SKM-1 (cell line): ENCODE measurements around the gene IL11RA.

Source experiments
- DNase-seq: peaks from one replicate; lab custom pipeline; 2025; ENCODE audit not compliant: unreplicated experiment; lab: John Stamatoyannopoulos, UW

IL11RA gene

DNA sequence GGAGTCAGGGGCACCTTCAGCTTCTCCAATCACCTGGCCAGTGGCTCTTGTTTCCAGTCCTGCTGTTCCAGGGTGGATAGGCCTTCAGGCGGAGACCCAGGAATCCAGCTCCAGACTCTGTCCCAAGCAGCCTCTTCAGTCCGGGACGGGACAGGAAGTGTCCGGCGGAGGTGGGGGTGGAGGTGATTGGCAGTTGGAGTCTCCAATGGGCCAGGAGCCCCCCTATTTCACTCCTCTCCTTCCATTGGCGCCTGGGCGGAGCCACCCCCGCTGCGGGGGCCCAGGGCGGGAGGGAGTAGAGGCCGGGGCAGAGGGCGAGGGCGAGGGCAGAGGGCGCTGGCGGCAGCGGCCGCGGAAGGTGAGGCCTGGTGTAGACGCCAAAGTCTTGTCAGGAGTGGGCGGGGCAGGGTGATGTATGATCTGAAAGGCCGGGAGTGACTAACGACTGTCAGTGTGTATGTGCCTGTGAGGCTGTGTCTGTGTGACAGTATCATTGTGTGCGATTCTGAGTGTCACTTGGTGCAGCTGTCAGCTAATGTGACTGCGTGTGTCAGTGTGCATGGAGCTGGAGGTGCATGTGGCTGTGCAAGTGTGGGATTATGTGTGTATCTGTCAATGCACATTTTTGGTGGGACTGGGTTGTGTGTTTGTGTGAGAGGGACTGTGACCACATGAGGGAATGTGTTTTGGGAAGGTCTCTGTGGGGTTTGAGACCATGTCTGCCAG, at the start of gene IL11RA:
Gene IL11RA, plus strand, starts transcription at position 310 of the 726 bp plus-strand sequence. CDS start 3,033 bp downstream, outside the sequence.
- no peak for DNase-seq

DNA sequence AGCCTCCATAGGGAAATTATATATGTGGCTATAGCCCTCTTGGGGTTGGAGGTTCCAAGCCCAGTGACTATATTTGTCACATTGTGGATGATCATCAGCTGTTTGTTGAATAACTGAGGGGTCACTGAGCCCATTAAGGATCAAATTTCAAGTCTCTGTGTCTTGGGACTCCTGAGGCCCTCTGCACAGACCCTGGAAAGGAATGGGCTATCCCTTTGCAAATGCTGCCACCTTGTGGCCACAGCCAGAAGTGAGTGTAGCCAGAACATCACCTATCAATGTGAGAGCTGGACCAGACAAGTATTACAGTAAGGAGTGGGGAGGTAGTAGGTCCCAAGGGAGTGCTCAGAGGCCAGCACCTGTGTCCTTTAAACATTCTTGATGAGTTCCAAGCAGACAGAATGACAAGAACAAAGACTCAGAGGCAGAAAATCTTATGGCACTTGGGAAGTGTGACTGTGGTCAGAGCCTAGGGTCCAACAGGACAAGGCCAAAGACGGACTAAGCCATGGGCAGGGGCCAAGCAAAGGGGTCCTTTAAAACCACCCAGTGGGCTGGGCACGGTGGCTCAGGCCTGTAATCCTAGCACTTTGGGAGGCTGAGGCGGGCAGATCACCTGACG, 48.3 kb upstream of the IL11RA start:
- DNase-seq = peak; percentile 43

- no peak for DNase-seq
Observed at GRCh38 chr9:34606190-34606589, 45.8 kb upstream of the IL11RA start.

DNA sequence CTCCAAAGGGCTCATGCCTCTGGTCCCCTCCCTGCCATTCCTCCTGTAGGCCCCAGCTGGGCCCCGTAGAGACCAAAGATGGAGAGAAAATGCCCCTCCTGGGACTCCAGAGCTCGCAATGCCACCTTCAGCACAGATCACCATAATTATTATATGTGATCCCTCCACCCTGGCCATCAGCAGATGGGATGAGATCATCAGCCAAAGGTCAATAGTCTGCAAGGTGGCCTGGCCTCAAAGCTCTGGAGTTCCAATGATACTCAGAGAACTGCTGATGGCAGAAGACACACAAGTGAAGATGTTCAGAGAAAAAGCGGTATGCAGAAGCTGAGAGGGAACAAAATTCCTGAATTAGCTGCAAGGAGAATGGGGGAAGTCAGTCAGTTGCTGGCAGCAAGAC, 45.1 kb upstream of the IL11RA start:
- no peak for DNase-seq

DNA sequence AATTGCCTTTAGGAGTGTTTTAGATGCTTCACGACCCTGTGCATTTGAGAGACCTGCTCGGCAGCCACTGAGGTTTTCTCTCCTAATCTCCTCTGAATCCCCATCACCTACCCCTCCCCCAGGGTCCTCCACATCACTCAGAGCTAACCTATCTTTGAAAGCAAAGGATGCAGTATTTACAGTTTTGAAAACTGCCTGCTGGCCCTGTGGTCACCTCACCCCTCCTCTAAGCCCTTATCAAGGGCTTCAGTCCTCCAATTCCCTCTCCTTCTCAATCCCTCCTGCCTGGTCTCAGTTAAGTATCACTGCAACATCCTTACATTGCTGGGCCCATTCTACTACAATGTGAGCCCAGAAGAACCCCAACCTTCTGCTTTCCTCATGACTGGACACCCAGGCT, 44.7 kb upstream of the IL11RA start:
- no peak for DNase-seq

GRCh38 chr9:34610434-34611206, 41.4 kb upstream of the IL11RA start:
- DNase-seq = no peak

DNA sequence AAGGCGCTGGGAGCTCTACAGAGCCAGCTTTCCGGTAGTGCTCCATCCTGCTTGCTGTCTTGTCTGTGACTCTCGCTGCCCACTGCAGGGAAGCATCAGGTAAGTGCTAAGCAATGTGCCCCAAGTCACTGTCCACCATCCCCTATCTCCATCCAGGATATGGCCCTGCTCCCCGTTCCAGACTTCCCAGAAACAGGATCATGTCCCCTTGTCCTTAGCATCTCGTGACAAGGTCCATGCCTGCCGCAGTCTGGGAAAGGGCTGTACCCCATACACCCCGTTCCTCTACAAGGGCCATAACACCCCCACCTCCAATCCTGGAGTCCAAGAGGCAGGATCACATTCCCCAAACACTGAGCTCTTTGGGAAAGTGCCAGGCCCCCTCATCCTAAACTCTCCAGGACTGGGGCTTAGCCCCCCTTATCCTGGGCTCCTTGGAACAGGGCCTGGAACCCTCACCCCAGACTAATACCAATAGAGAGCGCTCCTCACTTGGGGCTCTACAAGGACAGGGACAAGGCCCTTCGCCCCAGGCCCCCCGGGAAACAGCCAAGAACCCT, 40.7 kb upstream of the IL11RA start:
- no peak for DNase-seq

DNA sequence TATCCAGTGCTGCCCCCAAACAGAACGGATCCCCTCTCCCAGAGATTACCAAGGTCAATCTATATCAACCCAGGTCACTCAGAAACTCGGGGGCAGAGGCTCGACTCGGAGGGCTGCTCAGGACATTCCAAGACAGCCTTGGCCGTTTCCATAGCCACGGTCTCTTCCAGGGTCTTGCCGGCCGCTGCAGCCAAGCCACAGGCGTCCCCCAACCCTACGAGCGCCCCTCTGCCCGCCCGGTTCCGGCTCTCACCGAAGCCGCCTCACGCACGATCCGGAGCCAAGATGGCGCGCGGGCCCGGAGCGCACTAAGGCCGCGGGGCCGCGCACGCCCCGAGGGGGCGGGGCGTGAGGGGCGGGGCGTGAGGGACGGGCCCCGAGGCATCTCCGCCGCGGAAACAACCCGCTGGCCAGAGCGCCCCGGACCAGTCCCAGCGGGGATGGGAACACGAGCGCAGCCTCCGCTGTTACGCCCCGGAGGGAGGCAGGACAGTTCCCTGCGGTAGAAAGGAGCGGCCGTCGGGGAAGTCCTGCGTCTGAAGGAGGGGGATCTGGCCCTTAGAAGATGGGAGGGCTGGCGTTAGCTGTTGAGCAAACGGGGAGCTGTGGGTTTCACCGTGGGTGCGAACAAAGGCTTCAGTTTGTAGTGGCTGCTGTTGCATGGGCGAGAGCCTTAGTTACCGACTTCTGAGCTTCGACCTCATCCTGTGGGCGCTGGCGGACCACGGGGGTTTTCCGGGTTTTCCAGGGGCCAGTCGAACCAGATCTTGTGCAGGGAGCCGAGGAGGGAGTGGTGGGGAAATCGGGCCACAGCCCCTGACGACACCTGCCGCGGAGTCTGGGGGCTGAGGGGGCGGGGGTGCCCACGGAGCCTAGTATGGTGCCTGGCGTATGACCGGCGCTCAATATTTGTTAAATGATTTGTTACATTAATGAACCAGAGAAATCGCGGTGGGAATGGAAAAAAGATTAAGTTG, 39.9 kb upstream of the IL11RA start, which contains the start of gene RPP25L:
Gene RPP25L, minus strand, starts transcription at position 287 of the 977 bp plus-strand sequence. CDS start 801 bp downstream, outside the sequence.
- peak; percentile 25 for DNase-seq

GRCh38 chr9:34612788-34613390, 39.1 kb upstream of the IL11RA start:
- DNase-seq = peak; percentile 56

GRCh38 chr9:34615132-34615531, 36.9 kb upstream of the IL11RA start:
- DNase-seq = no peak

DNA sequence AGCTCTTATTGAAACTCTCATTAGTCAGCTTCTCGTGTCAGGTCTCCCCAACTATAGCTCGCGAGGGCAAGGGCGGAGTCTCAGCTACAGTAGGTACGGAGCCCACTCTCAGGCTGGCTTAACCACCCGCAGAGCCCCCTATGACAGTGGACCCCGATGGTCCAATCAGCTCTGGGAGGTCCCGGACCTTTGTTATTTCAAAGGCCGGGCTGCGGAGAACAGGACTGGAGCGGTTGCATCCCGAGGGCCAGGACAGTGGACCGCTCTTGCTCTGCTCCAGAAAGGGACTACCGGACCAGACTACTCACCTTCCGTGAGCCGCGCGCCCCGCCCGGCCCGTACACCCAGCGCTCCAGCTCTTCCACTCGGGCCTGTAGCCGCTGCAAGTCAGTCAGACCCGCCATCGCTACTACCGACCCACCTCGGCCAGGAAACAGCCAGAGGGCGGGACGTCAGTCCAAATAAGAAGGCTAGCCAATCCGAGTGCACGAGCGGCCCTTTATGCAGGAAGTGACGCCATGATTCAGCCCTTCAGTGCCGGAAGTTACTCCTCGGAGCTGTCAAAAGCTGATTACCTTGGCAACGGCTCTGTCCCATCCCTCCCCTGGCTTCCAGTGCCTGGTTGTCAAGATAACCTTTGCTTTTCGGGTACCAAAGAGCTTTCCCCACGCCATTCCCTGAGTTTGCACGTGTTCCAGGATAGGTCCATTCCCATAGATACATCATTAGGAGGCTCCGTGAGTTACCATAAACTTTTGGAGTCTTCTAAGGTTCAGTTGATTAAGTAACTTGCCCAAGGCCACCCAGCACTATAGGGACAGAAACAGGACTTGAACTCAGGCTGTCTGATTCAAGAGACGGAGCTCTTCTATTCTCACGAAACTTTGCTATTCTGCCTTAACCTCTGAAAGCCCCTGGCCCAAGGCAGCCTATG, 31.7 kb upstream of the IL11RA start, which contains the start of gene DCTN3:
Gene DCTN3, minus strand, starts transcription at position 435 of the 934 bp plus-strand sequence. Its CDS starts 31 bp downstream, at position 404.
- DNase-seq = peak; percentile 91

DNA sequence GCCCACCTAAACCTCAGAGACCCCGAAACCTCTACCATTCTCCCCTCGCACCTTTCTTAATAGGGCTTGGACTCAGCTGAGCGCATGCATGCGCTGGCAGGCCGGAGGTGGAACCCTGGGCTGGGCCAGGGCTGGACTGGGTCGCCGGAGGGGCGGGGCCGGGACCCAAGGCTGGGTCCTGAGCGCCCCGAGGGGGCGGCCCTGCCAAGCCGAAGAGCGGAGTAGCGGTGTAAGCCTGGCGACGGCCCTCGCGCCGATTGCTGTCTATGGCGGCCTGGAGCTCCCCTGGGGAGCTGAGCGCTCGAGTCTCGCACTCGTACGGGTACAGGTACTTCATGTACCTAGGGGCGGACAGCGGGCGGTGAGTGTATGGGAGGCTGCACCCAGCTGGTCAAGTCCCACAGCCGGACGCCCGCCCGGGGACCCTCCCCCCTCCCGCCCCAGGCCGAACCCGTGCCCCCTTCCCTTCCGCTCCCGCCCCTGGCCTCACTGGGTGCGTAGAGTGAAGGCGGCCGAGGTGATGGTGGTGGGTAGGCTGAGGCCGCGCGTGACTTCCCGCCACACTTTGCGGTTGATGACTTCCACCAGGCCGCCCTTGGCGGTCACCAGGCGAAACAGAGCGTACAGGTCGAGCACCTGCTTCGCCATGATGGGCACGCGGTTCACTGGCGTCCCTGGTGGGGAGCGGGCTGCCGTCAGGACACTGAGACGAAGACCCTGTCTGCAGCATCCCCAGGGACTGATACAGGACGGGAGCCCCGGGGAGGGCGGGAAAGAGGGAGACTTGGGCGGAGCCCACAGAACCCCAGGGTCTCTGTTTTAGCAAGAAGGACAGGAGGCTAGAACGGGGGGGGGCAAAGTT, 28.4 kb upstream of the IL11RA start:
- no peak for DNase-seq

DNA sequence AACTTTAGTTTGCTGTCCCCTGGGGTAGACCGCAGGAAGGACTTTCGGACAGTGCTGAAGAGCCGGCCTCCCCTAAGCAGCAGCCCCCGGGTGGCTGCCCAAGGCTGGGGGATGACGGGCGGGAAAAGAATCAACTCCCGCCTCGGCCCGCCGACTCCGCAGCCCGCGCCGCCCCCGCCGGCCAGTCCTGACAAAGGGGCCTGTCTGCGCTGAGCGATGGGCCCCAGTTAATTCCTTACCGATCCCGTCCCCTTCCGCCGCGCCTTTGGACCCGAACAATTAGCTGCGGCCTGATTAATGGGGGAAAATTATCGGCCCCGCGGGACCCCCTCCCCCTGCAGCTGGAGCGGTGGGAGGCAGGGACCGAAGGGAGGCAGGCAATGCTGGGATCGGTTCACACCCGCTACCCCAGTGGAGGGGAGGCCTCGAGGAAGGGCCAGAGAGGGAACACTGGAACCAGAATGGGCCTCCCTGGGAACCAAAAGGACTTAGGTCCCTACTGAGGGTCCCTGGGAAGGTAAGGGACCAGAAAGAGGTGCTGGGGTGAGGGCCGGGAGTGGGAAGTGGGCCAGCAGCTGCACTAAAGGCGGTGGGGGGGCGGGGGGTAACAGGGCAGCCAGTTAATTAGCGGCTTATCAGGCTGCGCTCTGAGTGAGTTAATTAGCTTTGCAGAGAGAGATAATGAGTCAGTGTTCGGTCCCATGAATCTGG, 27.4 kb upstream of the IL11RA start:
- no peak for DNase-seq

- DNase-seq = no peak
Observed at GRCh38 chr9:34625186-34625486, 26.8 kb upstream of the IL11RA start.

- DNase-seq = no peak
Observed at GRCh38 chr9:34627716-34628655, 24.0 kb upstream of the IL11RA start.
